Measurements from ENCODE around the gene CACTIN.
A peak's percentile ranks its signal among the peaks of the same experiment; 100 is the strongest.

The CACTIN gene

DNA sequence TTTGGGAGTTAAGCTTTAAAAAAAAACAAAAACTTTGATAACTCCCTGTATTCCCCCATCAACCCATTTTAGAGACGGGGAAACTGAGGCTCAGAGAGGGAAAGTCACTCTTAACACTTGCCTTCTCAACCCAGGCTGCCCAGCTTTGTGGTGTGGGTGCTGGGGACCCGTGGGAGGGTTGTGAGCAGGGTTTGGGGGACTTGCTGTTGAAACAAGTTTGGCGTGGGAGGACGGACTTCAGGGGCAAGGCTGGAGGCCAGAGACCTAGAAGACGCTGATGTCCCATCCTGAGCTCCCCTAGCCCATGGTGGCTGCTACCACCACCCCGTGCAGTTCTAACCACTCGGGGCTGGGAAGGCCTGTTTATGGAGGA is 747 bp upstream of the CACTIN start:
- DNase-seq (ENCODE audit: low spot score) = no peak

DNA sequence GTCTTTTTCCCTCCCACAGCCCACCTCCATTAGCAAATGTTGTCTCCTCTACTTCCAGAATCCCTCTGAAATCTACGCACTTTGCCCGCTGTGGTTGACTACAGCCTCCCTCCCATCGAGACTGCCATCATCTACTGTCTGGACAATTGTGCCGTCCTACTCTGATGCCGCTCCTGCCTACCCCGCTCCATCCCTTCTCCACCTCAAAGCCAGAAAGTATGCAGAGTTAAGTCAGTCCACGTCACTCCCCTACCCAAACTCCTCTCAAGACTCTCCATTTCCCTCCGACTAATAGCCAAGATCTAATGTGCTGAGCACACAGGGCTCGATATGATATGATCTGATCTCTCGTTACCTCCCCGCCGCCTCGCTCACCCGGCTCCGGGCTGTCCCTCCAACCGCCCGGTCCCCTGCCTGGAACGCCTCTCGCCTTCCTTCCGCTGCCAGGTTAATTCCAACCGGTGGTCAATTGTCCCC is 556 bp downstream of the CACTIN start:
- no peak for DNase-seq (ENCODE audit: low spot score)

DNA sequence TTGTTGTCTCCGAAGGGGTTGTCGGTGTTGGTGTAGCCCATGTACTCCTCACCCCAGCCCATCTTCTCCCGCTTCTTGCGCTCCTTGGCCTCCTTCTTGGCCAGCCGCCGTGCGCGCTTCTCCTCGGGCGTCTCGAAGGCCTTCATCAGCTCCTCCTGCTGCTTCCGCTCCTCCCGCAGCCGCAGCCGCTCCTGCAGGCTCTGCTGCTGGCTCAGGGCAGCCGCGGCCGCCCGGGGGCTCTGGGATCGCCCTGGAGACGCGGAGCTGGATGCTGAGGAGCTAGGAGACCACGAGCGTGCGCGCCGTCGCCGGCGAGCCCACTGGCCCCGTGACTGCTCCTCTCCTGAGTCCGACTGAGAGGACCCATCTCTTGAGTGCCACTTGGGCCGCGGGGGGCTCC is 2.9 kb downstream of the CACTIN start:
- no peak for DNase-seq (ENCODE audit: low spot score)

DNA sequence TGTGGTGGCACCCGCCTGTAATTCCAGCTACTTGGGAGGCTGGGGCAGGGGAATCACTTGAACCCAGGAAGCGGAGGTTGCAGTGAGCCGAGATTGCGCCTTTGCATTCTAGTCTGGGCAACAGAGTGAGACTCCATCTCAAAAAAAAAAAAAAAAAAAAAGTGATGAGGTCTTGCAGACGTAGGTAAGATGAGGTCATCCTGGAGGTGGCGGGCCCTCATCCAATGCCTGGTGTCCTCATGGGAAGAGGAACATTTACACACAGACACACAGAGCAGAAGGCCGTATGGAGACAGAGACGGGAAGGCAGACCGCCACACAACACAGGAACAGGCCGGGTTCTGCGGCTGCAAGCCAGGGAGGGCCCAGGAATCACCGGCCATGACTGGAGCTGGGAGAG is 4.4 kb downstream of the CACTIN start:
- no peak for DNase-seq (ENCODE audit: low spot score)

DNA sequence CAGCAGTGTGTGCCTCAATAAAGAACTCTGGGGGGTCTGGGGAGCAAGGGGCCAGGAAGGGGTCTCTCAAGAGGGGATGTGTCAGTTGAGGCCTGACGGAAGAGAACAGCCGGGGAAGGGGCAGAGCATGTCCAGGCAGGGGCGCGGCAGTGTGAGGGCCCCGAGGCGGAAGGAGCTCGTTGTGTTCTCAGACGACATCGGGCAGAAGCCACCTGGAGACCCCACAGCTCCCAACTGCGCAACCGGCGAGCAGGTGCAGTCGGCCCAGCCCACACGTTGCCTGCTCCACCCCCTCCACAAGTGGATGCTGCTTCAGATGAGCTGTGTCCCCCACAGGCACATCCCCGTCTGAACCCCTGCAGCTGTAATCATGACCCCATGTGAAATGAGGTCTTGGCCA is 4.9 kb downstream of the CACTIN start:
- no peak for DNase-seq (ENCODE audit: low spot score)

DNA sequence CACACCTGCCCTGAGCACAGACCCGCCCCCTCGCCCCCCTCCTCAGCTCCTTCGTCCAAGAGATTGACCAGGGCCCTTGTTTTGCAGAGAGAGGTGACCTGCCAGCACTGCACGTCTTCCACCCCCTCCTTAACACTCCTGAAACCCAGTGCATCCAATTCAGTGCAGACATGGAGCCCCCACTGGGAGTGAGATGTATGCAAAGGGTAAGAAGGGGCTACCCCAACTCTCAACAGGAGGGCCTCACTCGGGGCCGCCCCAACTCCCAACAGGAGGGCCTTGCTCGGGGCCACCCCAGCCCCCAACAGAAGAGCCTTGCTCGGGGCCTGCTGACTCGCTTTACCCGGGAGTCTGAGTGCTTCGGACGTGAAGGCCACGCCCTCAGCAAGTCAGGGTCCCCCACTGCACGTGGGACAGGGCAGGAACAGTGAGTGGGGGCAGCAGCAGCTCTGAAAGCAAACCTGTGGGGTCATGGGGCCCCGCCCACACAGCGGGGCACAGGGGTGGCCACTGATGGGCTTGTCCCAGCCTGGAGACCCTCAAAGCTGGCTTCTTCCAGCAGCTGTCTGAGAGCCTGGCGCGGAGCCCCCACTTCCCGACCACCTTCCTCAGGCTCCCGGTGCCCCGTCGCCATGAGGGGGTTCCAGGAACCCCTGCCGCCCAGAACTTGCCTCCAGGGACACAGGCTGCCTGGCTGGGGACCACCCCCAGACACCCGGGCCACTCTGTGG is 5.6 kb downstream of the CACTIN start:
- no peak for DNase-seq (ENCODE audit: low spot score)

DNA sequence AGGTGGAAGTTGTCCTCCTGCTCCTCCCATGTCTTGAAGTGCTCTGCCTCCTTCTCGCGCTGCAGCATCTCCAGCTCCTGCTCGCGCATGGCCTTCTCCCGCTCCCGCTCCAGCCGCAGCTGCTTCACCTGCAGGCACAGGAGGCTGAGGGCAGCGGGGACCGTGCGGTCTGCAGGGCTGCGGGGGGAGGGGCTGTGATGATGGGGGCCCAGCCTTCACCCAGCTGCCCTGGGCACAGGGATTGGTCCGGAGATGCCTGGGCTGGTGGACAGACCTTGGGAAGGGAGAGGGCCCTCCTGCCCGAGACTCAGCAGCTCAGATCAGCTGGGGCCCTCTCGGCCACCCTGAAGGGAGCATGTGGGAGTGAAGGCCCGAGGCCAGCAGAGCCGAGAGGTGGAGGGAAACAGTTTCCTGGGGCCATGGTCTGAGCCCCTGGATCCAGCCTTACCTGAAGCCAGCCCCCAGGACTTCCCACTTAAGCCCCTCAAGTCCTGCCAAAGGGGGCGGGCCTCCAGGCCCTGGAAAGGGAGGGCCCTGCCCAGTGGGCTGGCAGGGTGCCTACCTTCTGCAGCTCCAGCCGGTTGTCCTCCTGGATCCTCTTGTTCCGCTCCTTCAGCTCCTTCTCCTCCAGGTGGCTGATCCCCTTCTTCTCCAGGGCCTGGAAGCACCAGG is 6.3 kb downstream of the CACTIN start:
- DNase-seq (ENCODE audit: low spot score) = no peak

DNA sequence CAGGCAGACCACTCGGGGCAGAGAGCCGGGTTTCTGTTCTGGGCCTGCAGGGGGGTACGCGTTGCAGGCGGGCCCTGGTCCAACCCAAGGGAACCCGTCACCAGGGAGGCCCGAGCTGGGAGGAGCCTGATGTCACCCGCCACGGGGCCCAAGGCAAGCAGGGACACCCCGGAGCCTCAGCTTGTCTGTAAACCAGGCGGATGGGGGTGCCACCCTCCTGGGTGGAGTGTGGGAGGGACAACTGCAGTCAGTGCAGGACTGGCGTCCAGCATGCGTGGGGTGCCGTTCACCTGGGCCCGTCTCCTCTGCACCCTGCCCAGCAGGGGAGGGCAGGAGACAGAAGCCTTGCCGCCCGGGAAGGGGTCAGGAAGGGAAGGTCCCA is 7.0 kb downstream of the CACTIN start:
- DNase-seq (ENCODE audit: low spot score) = no peak

DNA sequence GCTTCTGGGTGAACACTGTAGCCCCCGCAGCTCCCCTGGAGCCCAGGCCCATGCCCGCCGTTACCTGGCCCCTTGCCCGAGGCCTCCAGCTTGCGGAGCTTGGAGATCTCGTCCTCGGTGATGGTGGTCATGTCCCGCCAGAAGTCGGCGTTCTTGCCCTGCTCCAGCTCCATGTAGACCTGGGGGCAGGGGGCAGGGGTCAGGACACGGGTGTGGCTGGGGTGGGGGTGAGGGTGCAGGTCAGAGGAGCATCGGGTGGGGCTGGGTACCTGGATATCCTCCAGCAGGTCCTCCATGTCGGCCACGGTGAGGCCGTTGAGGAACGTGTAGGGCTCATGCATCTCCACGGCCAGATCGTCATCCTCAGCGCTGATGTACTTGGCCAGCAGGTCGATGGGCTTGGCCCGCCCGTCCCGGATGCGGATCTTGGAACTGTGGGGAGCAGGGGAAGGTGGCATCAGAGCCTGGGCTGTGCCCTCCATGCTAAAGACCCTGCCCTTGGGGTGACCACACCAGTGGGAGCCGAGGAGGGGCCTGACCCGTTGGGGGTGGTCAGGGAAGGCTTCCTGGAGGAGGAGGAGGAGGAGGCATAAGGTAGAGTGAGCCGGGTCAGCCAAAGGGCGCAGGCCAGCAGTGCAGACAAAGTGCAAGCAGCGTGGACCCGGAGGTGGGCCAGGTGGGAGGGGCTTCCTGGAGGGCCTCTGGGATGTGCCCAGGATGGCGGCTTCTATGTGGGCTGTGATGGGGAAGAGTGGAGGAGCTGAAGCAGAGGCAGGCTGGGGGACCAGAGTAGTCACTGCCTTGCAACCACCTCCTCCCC is 7.6 kb downstream of the CACTIN start:
- DNase-seq (ENCODE audit: low spot score) = no peak

DNA sequence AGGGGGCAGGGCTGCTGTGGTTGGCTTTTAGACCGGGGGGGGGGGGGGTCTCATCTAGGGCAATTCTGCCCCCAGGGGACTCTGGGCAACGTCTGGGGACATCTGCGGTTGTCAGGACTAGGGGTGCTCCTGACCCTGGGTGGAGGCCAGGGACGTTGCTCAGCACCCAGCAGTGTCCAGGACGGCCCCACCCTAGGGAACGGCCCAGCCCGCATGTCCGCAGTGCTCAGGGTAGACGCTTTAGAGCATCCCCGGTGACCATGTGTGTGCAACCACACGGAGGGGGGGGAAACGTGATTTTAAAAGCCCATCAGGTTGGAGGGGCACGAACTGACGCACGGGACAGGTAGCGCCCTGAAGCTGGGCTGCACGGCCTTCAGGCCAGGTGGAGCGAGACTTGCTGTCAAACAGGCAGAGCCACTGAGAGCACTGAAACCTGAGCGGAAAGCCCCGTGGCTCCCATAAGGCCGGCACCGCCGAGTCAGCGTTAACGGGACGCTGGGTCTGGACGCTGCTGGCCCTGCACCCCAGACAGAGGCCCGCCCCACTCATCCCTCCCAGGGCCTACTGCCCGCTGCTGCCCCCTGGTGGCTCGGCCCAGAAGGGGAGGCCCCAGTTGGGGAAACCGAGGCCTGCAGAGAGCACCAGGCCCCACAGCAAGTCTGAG is 8.3 kb downstream of the CACTIN start:
- peak; percentile 18 for DNase-seq (ENCODE audit: low spot score)

DNA sequence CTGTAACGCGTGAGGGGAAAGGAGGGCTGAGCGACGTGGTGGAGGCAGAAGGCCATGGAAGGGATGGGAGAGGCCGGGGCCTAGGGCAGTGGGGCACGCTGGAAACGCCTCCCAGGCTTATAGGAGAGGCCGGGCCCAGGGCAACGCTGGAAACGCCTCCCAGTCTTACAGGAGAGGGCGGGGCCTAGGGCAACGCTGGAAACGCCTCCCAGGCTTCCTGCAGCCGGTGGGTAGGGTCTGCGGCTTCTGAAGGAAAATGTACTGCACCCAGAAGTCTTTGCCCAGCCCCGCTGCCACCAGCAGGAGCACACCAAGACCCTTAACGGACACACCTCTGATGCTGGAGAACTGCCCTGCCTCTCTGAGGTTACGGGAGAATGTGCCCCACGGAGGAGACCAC is 9.1 kb downstream of the CACTIN start:
- no peak for DNase-seq (ENCODE audit: low spot score)

DNA sequence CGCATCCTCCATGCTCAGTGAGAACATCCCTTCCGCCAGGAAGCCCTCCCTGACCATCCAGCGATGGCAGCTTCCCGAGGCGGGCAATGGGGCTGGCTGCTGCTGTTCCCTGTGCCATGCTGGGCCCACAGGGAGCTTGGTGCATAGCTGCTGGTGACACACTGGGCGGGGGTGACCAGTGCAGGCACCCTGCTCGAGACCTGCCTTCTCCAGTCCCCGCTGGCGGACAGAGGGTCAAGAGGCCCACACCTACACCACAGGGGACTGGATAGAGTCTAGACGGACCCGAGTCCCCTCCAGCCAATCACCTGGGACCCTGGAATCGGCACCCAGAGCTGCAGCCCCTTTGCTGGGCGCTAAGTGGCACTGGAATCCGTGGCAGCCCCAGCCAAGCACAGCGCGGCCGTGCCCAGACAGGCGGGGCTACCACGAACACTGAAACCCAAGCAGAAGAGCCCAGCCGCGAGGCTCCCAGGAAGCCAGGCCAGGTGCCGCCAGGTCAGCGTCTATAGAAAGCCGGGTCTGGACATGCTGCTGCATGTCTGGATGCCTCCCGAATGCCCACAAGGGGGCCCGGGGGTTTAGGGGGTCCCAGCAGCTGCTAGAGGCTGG is 11.0 kb downstream of the CACTIN start:
- DNase-seq (ENCODE audit: low spot score) = no peak

DNA sequence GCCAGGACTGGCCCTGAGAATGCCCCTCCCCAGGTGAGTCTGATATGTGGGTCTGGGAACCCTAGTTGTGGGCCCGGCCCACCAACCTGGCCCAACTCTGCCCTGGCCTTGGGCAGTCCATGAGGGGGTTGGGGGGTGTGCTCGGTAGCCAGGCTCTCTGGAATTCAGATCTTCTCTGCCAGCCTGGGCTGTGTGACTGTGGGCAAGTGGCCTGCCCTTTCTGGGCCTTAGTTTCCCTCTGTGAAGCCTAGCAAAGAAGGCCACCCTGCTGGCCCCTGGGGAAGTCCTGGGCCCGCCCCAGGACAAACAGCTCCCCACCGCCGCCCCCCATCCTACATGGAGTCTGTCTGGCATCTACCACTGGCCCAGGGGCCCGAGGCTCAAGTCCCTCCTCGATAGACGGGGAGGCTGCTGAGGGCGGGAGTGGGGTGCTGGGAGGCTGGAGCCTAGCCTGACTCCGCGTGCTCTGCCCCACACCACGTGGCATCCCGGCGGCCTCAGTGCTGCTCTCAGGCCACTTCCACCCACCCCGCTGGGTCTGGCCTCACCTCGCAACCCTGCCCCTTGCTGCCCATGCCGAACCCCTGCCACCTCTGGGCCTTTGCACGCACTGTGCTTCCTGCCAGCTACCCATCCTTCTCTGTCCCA is 11.6 kb downstream of the CACTIN start:
- no peak for DNase-seq (ENCODE audit: low spot score)

DNA sequence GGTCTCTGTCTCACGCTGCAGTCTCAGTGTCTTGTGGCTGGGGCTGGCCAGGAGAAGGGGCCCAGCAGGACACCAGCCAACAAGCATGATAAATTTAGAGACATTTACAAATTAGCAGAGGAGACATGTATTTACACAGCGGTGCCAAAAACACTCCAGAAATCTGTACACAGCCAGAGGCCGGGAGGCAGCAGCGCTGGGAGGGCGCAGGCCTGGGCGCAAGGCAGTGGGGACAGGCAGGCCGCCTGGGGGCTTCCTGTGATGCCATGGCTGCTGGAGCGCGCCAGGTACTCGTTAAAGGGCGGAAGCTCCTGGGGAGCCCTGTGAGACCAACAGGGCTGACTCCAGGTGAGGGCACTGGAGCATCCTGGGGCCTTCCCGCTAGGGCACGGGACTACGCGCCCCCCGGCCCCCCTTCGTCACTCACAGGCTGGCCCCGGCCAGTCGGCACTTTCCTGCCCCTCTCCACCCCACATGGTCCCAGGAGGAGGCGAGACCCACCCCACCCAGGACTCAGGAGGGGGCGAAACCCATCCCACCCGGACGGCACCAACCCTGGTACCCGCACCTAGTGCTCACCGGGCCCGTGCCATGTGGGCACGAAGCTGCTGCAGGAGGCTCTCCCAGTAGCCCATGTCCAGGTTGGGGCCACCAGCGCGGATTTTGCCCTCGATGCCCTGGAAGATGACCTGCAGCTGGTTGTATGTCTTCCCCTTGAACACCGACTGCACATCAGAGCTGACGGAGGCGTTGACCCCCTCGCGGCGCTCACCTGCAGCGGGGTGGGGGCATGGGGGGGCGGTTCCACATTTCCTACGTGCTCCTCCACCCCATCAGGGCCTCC is 12.6 kb downstream of the CACTIN start:
- no peak for DNase-seq (ENCODE audit: low spot score)

DNA sequence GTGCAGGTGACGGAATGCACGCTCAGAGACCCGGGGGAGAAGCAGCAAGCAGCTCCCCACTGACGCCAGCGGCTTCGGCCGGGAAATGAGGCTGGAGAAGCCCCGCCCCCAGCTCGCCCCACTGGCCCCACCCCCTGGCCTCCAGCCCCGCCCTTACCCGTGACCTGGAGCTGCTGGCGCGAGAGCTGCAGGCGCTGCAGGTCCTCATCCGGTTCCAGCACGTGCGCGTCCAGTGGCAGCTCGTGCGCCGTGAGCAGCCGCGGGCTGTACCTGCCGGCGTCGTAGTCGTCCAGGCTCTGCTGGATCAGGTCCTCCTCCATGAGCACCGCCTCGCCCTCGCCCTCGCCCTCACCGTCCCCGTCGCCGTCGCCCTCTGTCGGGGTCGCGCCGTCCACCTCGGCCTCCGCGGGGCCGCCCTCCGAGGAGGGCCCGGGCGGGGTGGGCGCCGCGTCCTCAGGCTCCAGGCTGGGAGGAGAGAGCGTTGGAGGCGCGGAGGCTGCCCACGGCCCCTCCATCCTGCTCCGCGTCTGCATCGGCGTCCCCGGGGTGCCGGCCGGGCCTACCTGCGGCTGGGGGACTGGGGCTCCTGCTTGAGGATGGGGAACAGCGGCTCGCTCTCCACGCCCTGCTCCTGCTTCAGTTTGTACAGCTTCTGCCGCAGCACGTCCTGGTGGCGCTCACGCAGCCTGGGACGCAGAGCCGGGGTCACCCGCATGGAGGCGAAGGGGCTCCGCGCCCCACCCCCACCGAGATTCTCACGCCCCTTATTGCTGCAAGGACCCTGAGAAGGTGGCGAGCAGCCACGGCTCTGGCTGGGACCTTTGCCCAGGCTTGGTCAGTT is 13.5 kb downstream of the CACTIN start:
- no peak for DNase-seq (ENCODE audit: low spot score)

DNA sequence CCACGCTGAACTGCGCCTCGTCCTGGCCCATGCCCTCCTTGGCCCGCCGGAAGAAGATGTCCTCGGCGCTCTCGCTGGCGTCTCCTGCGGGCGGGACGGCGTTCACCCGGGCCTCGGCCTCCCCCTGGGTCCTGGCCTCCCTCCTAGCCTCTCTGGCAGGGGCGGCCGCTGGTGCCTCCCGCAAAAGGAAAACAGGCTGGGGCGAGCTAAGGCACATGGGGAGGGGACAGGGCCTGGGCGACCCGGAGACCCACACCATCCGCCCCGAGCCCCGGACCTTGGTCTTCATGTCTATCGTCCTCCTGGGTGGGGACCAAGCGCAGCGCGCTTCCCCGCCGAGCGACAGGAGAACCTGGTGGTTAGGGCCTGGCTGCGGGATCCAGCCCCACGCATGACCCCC is 14.3 kb downstream of the CACTIN start:
- no peak for DNase-seq (ENCODE audit: low spot score)

DNA sequence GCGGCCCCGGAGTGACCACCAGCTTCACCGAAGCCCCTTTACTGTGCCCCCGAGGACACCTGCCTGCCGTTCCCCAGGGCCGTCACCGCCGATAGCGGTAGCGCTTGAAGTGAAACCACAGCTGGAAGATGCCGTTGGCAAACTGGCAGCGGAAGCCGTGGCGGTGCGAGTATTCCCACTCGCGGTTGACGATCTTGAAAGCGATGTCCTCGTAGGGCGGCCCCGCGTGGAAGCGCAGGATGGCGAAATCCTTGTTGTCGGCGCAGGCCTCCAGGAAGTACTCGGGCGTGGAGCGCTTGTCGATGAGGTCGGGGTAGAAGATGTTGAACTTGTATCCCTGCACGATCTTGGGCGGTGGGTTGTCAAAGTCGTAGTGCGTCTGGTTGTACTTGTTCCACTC is 14.7 kb downstream of the CACTIN start:
- no peak for DNase-seq (ENCODE audit: low spot score)

DNA sequence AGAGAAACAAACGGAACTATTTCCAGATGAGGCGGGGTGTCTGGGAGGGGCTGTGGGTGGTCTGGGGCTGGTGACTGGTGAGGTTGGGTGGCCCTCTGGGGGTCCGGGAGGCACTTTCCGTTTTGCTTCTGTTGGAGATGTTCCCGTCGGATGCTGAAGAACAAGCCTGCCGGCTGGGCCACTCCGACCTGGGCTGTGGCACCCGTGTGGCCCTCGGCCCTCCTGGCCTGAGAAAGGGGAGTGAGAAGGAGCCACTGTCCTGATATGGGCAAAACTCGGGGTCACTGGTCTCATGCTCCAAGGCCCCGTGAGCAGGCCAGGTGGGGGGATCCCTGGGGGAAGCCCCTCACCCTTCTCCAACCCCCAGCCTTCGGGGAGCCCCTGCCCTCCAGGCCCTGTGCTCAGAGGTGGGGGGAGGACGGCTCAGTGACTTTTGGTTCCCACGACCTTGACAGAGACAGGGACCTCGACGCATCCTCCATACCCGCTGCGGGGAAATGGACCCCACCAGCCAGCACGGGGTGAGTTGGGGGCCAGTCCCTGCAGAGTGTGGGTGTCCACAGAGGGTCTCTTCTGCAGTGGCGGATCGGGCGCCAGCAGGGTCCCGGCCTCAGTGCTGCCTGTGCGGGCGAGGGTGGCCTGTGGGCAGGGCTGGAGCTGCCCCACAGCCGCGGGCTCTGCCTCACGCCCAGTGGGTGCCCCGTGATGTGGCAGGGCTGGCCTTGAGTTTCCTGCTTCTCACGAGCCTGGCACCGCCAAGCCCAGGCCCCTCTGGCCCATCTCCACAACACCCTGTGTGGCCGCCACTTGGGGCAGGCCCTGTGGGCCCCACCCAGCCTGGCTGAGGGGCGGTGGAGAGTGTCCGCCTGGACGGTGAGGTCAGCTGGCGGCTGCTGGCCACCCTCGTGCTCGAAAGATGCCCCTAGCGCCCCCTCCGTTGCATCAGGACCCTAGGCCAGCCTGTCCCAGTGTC is 15.6 kb downstream of the CACTIN start:
- no peak for DNase-seq (ENCODE audit: low spot score)
